Liver (tissue), 9 donors: ENCODE measurements around the gene OR2A14. TPM values are rescaled to one million over a fixed set of nuclear protein-coding genes. Genes with fewer than 3 reads are reported as not detected.

Source experiments
- DNase-seq: peaks from one replicate; pipeline ENCODE4 v3.0.0-alpha.2; 2017; ENCODE audit warnings: low spot score
- H3K27ac ChIP-seq, 2 donors: one replicate each; pipeline ENCODE4 v1.7.0; 2013; ENCODE audit warnings: inconsistent platforms in 2 of 2, low read length in 2 of 2, control low read depth in 1 of 2, low read depth in 1 of 2, mild to moderate bottlenecking in 1 of 2
- H3K27me3 ChIP-seq, 4 donors: one replicate each; pipeline versions ENCODE4 v1.6.1 to v1.7.0; 2013; ENCODE audit warnings: low read length in 3 of 4, inconsistent platforms in 1 of 4, mild to moderate bottlenecking in 1 of 4, moderate library complexity in 1 of 4; ENCODE audit not compliant: control insufficient read depth in 4 of 4, insufficient read depth in 4 of 4
- H3K36me3 ChIP-seq, 4 donors: one replicate each; pipeline versions ENCODE4 v1.6.1 to v1.7.0; 2013; ENCODE audit warnings: low read length in 3 of 4, mild to moderate bottlenecking in 3 of 4, low read depth in 1 of 4, moderate library complexity in 1 of 4; ENCODE audit not compliant: control insufficient read depth in 4 of 4, insufficient read depth in 3 of 4
- H3K4me1 ChIP-seq, 4 donors: one replicate each; pipeline versions ENCODE4 v1.6.1 to v1.7.0; 2013; ENCODE audit warnings: low read length in 3 of 4, mild to moderate bottlenecking in 3 of 4, moderate library complexity in 1 of 4; ENCODE audit not compliant: control insufficient read depth in 4 of 4, insufficient read depth in 4 of 4
- H3K4me3 ChIP-seq, 3 donors: one replicate each; pipeline versions ENCODE4 v1.6.1 to v1.7.0; 2013; ENCODE audit warnings: low read length in 3 of 3, control low read depth in 1 of 3, low read depth in 1 of 3, mild to moderate bottlenecking in 1 of 3
- H3K9ac ChIP-seq, 2 donors: one replicate each; pipeline ENCODE4 v1.7.0; 2013; ENCODE audit warnings: low read length in 2 of 2, mild to moderate bottlenecking in 2 of 2, moderate library complexity in 2 of 2, control low read depth in 1 of 2, low read depth in 1 of 2
- H3K9me3 ChIP-seq, 4 donors: one replicate each; pipeline versions ENCODE4 v1.6.1 to v1.7.0; 2013; ENCODE audit warnings: low read length in 3 of 4; ENCODE audit not compliant: control insufficient read depth in 4 of 4
- EGR1 ChIP-seq, 2 donors: IDR thresholded peaks; 2 replicates each; pipeline ENCODE4 v1.6.1; 2016 to 2018; ENCODE audit warnings: antibody characterized with exemption in 2 of 2, low read depth in 2 of 2
- FOXA1 ChIP-seq: IDR thresholded peaks from 2 replicates; pipeline ENCODE4 v1.6.1; 2016; ENCODE audit warnings: antibody characterized with exemption
- GABPA ChIP-seq, 2 donors: IDR thresholded peaks in 1 of 2; conservative IDR thresholded peaks in 1 of 2; 2 replicates each; pipeline ENCODE4 v1.6.1; 2016; ENCODE audit warnings: antibody characterized with exemption in 2 of 2, mild to moderate bottlenecking in 1 of 2, moderate library complexity in 1 of 2
- HNF4A ChIP-seq, 2 donors: conservative IDR thresholded peaks; 2 replicates each; pipeline ENCODE4 v1.6.1; 2016; ENCODE audit warnings: antibody characterized with exemption in 2 of 2, mild to moderate bottlenecking in 2 of 2
- HNF4G ChIP-seq: IDR thresholded peaks from 2 replicates; pipeline ENCODE4 v1.6.1; 2016; ENCODE audit warnings: antibody characterized with exemption
- JUND ChIP-seq, 2 donors: IDR thresholded peaks; 2 replicates each; pipeline ENCODE4 v1.6.1; 2016; ENCODE audit warnings: antibody characterized with exemption in 2 of 2
- NR2F2 ChIP-seq: IDR thresholded peaks from 2 replicates; pipeline ENCODE4 v1.6.1; 2016; ENCODE audit warnings: antibody characterized with exemption
- RAD21 ChIP-seq, 2 donors: IDR thresholded peaks; 2 replicates each; pipeline ENCODE4 v1.6.1; 2016; ENCODE audit warnings: antibody characterized with exemption in 2 of 2, mild to moderate bottlenecking in 2 of 2
- SP1 ChIP-seq: IDR thresholded peaks from 2 replicates; pipeline ENCODE4 v1.6.1; 2018; ENCODE audit warnings: antibody characterized with exemption, mild to moderate bottlenecking
- TAF1 ChIP-seq: conservative IDR thresholded peaks from 2 replicates; pipeline ENCODE4 v1.6.1; 2016; ENCODE audit warnings: antibody characterized with exemption, mild to moderate bottlenecking
- YY1 ChIP-seq: IDR thresholded peaks from 2 replicates; pipeline ENCODE4 v1.6.1; 2016; ENCODE audit warnings: antibody characterized with exemption, mild to moderate bottlenecking
- WGBS: extraction: QIAGEN DNeasy Blood & Tissue Kit; methylation state at CpG from one replicate; pipeline ENCODE4 v1.1.7; 2013; 5-methylcytosine and 5-hydroxymethylcytosine counted together
- polyA plus RNA-seq, 2 donors: library from polyadenylated mRNA; stranded (reverse) in 1 of 2; unstranded in 1 of 2; fragments of 200-250 nt in 1 of 2; fragments of >200 nt in 1 of 2; fragmentation: Nextera tagmentation in 1 of 2; extraction: Ambion mirVana in 1 of 2; gene quantifications; one replicate each; pipeline versions ENCODE4 v1.2.1 to v1.2.3, GENCODE V29; 2013 to 2015
- total RNA-seq, 2 donors: library from RNA; depleted of rRNA; stranded (reverse); fragments of >200 nt; gene quantifications; one replicate each; pipeline ENCODE4 v1.2.3, GENCODE V29; 2014
- TF ChIP-seq, protein P1 (sequence below): fragments of 150-350 bp; IDR thresholded peaks from 2 replicates; pipeline ENCODE4 v1.5.1; 2017; ENCODE audit warnings: improper control_type of control experiment, low read depth, low read length; ENCODE audit not compliant: missing input control
- TF ChIP-seq, protein P2 (sequence below): IDR thresholded peaks from 2 replicates; pipeline ENCODE4 v1.6.1; 2016; ENCODE audit warnings: antibody characterized with exemption, mild to moderate bottlenecking
- donor health status: healthy.
- donor health status: healthy.
- donor health status: healthy.
- donor health status: healthy.
- donor health status: healthy.

OR2A14 gene
- total and polyA plus RNA-seq, 4 donors = not detected

DNA sequence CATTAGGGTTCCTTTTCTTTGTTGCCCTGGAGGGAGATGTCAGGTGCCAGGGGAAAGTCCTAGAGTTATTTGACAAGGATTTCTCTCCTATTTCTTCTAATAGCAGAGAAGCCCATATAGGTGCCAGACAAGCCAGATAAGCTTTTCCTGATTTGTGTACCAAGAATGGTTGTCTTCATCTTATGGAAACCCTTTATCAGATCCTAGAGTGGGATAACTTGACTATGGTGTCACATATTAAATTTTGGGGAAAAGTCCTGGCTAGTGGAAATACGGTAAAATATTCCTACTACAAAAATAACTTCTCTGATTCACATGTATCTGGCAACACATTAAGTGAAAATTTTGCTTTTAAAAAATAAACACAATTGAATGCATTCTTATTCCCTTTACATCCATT lies 35.7 kb upstream of the OR2A14 start:
- DNase-seq = no peak
- WGBS = 76% methylated on average over 1 of the region's 1 CpG
- no peak overlapping the region for H3K4me3 ChIP-seq
- peaks cover 0 to 3% (median 0%) of the 10 kb centered on the region in 4 donors for H3K9me3 ChIP-seq
- H3K9ac ChIP-seq = no peak overlapping the region
- no peaks in the 10 kb centered on the region for H3K27me3 ChIP-seq
- H3K27ac ChIP-seq = no peak overlapping the region
- no peaks in the 10 kb centered on the region for H3K4me1 ChIP-seq
- TF ChIP-seq FOXA1 = no peak
- no peak for TF ChIP-seq RAD21 (IDR thresholded peaks at IDR 0.05)
- TF ChIP-seq YY1 = no peak
- TF ChIP-seq NR2F2 = no peak
- TF ChIP-seq, protein P1, sequence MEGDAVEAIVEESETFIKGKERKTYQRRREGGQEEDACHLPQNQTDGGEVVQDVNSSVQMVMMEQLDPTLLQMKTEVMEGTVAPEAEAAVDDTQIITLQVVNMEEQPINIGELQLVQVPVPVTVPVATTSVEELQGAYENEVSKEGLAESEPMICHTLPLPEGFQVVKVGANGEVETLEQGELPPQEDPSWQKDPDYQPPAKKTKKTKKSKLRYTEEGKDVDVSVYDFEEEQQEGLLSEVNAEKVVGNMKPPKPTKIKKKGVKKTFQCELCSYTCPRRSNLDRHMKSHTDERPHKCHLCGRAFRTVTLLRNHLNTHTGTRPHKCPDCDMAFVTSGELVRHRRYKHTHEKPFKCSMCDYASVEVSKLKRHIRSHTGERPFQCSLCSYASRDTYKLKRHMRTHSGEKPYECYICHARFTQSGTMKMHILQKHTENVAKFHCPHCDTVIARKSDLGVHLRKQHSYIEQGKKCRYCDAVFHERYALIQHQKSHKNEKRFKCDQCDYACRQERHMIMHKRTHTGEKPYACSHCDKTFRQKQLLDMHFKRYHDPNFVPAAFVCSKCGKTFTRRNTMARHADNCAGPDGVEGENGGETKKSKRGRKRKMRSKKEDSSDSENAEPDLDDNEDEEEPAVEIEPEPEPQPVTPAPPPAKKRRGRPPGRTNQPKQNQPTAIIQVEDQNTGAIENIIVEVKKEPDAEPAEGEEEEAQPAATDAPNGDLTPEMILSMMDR = no peak
- TF ChIP-seq SP1 = no peak
- TF ChIP-seq HNF4G = no peak
- no peak for TF ChIP-seq EGR1 (IDR thresholded peaks at IDR 0.05; ENCODE audit: low read depth in 2 of 2)
- TF ChIP-seq, protein P2, sequence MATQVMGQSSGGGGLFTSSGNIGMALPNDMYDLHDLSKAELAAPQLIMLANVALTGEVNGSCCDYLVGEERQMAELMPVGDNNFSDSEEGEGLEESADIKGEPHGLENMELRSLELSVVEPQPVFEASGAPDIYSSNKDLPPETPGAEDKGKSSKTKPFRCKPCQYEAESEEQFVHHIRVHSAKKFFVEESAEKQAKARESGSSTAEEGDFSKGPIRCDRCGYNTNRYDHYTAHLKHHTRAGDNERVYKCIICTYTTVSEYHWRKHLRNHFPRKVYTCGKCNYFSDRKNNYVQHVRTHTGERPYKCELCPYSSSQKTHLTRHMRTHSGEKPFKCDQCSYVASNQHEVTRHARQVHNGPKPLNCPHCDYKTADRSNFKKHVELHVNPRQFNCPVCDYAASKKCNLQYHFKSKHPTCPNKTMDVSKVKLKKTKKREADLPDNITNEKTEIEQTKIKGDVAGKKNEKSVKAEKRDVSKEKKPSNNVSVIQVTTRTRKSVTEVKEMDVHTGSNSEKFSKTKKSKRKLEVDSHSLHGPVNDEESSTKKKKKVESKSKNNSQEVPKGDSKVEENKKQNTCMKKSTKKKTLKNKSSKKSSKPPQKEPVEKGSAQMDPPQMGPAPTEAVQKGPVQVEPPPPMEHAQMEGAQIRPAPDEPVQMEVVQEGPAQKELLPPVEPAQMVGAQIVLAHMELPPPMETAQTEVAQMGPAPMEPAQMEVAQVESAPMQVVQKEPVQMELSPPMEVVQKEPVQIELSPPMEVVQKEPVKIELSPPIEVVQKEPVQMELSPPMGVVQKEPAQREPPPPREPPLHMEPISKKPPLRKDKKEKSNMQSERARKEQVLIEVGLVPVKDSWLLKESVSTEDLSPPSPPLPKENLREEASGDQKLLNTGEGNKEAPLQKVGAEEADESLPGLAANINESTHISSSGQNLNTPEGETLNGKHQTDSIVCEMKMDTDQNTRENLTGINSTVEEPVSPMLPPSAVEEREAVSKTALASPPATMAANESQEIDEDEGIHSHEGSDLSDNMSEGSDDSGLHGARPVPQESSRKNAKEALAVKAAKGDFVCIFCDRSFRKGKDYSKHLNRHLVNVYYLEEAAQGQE = no peak
- no peaks in the 10 kb centered on the region for H3K36me3 ChIP-seq

DNA sequence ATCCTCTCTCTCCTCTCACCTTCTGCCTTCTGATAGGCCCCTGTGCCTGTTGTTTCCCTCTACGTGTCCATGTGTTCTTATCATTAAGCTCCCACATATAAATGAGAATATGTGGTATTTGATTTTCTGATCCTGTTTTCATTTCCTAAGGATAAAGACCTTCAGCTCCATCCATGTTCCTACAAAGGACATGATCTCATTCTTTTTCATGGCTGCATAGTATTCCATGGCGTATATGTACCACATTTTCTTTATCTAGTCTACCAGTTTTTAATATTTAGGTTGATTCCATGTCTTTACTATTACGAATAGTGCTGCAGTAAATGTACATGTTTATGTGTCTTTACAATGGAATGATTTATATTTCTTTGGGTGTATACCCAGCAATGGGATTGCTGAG lies 32.3 kb upstream of the OR2A14 start:
- DNase-seq = no peak
- Histone ChIP-seq H3K4me3 (no peak overlapping the region), H3K4me1 (no peaks in the 10 kb centered on the region), H3K9ac (no peak overlapping the region), H3K27ac (no peak overlapping the region), H3K36me3 (no peaks in the 10 kb centered on the region), H3K27me3 (no peaks in the 10 kb centered on the region), H3K9me3 (peaks cover 0 to 3% (median 0%) of the 10 kb centered on the region in 4 donors)
- no peak for TF ChIP-seq JUND (IDR thresholded peaks at IDR 0.05)
- 78% methylated on average over 3 of the region's 3 CpGs for WGBS

DNA sequence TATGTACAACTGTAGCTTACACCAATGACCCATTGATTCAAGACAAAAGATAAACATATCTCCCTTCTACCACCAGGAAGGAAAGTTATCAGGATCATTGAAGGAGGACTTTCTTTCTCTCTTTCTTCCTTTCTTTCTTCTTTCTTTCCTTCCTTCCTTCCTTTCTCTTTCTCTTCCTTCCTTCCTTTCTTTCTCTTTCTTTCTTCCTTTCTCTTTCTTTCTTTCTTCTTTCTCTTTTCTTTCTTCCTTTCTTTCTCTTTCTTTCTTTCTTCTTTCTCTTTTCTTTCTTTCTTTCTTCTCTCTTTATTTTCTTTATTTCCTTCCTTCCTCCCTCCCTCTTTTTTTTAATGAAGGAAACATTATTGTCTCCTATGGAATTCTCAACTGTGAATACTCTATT lies 24.2 kb upstream of the OR2A14 start:
- Histone ChIP-seq H3K4me3 (no peak overlapping the region), H3K27me3 (no peaks in the 10 kb centered on the region), H3K27ac (no peak overlapping the region), H3K9me3 (no peaks in the 10 kb centered on the region), H3K36me3 (no peaks in the 10 kb centered on the region), H3K4me1 (no peaks in the 10 kb centered on the region), H3K9ac (no peak overlapping the region)
- no peak for DNase-seq
- TF ChIP-seq EGR1 (IDR thresholded peaks at IDR 0.05; ENCODE audit: low read depth in 2 of 2) = no peak
- no peak for TF ChIP-seq HNF4A (conservative IDR thresholded peaks at IDR 0.05)
- no peak for TF ChIP-seq NR2F2
- TF ChIP-seq, protein P2 = no peak
- no peak for TF ChIP-seq JUND (IDR thresholded peaks at IDR 0.05)
- TF ChIP-seq TAF1 = no peak
- no peak for TF ChIP-seq YY1
- TF ChIP-seq RAD21 (IDR thresholded peaks at IDR 0.05) = no peak
- TF ChIP-seq SP1 = no peak
- no peak for TF ChIP-seq GABPA (IDR thresholded peaks at IDR 0.05 in 1 of 2, conservative IDR thresholded peaks at IDR 0.05 in 1 of 2)
